Esophagus squamous epithelium (tissue), 5 donors: ENCODE measurements around the gene CTR9. TPM values are rescaled to one million over a fixed set of nuclear protein-coding genes. Genes with fewer than 3 reads are reported as not detected.

Source experiments
- DNase-seq: peaks from one replicate; lab custom pipeline; 2025; lab: John Stamatoyannopoulos, UW
- H3K27ac ChIP-seq, 4 donors: fragments of 200-600 bp; sonication (generic); one replicate each; pipeline ENCODE4 v1.5.1; 2016 to 2019; ENCODE audit warnings: mild to moderate bottlenecking in 1 of 4
- H3K27me3 ChIP-seq, 4 donors: fragments of 200-600 bp; sonication (generic); 1 replicate in 3 of 4; 2 replicates in 1 of 4; pipeline versions ENCODE4 v1.5.1 to v1.6.0; 2017 to 2021; ENCODE audit warnings: antibody characterized with exemption in 1 of 4
- H3K36me3 ChIP-seq, 3 donors: fragments of 200-600 bp; sonication (generic); one replicate each; pipeline ENCODE4 v1.5.1; 2016 to 2019
- H3K4me1 ChIP-seq, 3 donors: fragments of 200-600 bp; sonication (generic); one replicate each; pipeline ENCODE4 v1.5.1; 2017 to 2019
- H3K4me3 ChIP-seq, 4 donors: fragments of 200-600 bp; sonication (generic); 1 replicate in 3 of 4; 2 replicates in 1 of 4; pipeline ENCODE4 v1.5.1; 2016 to 2019; ENCODE audit warnings: mild to moderate bottlenecking in 2 of 4, moderate library complexity in 1 of 4
- H3K9me3 ChIP-seq, 3 donors: fragments of 200-600 bp; sonication (generic); one replicate each; pipeline ENCODE4 v1.5.1; 2016 to 2019
- CTCF ChIP-seq, 6 experiments: fragments of 450-650 bp in 4 of 6; fragments of 200-600 bp in 2 of 6; sonication (generic) in 2 of 6; IDR thresholded peaks; one replicate each; pipeline ENCODE4 v1.5.1; 2016 to 2019; ENCODE audit warnings: antibody characterized with exemption in 6 of 6, mild to moderate bottlenecking in 4 of 6, moderate library complexity in 4 of 6
- POLR2A ChIP-seq, 4 donors: fragments of 450-650 bp; IDR thresholded peaks; one replicate each; pipeline ENCODE4 v1.6.1; 2017; ENCODE audit warnings: antibody characterized with exemption in 4 of 4, mild to moderate bottlenecking in 4 of 4, moderate library complexity in 3 of 4
- WGBS, 2 donors: methylation state at CpG; one replicate each; pipeline ENCODE4 v1.1.5; 2018; 5-methylcytosine and 5-hydroxymethylcytosine counted together
- intact Hi-C: fragments of 100-400 bp; cut with DNase I; formaldehyde crosslinking; loops from one replicate; pipeline ENCODE4 v1.15.0; 2022
- total RNA-seq, 4 donors: library from RNA; depleted of rRNA; stranded (reverse); fragments of >200 nt; gene quantifications; one replicate each; pipeline ENCODE4 v1.1.0, GENCODE V29; 2016
- donor health status: DM: yes; HTN: yes; CAD: no.

Gene CTR9
- total RNA-seq, 4 donors from 2014 or later: 21.4 to 34.4 (median 27.0) TPM

DNA sequence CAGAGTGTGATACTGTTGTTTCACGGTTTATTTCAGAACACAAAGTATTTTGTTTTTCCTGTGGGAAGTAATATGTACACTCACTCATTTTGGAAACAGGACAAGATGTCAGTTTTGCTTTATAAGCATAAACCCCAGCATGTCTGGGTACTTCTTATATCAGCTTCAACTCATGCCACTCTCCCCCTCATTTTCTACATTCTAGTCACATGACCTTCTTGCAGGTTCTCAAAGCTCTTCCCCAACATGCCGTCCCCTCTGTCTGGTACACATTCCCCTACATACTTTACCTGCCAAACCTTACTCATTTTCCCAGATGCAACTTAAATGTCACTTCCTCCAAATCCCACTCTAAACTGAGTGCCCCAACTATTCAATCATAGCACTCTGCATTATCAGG, 1.6 kb upstream of the CTR9 start:
- WGBS, 2 donors: 62 to 66% methylated on average over 2 of the region's 2 CpGs
- TF ChIP-seq POLR2A (IDR thresholded peaks at IDR 0.05) (no peak), CTCF (IDR thresholded peaks at IDR 0.05) (no peak)

GRCh38 chr11:10751581-10751940, 515 bp downstream of the CTR9 start:
- Histone ChIP-seq H3K4me1 (peaks cover 0 to 22% (median 8%) of the 10 kb centered on the region in 3 donors), H3K9me3 (no peaks in the 10 kb centered on the region), H3K4me3 (peak overlapping the region; percentile 54 to 81 (median 69)), H3K36me3 (peaks cover 0 to 11% (median 0%) of the 10 kb centered on the region in 3 donors), H3K27me3 (no peaks in the 10 kb centered on the region), H3K27ac (peak overlapping the region; percentile 93 to 96 (median 94))
- WGBS, 2 donors: 1% methylated on average over 12 to 14 of the region's 14 CpGs
- intact Hi-C loops: no loop called here
- no peak for DNase-seq
- TF ChIP-seq CTCF (IDR thresholded peaks at IDR 0.05) (no peak), POLR2A (IDR thresholded peaks at IDR 0.05) (no peak)

More for the DNA sequence above, 1.6 kb upstream of the CTR9 start:
- no peaks in the 10 kb centered on the region for H3K9me3 ChIP-seq
- peaks cover 0 to 22% (median 8%) of the 10 kb centered on the region in 3 donors for H3K4me1 ChIP-seq
- H3K4me3 ChIP-seq: no peak overlapping the region
- H3K36me3 ChIP-seq: peaks cover 0 to 3% (median 0%) of the 10 kb centered on the region in 3 donors
- H3K27ac ChIP-seq: no peak overlapping the region
- DNase-seq: no peak
- H3K27me3 ChIP-seq: no peaks in the 10 kb centered on the region
- intact Hi-C loops: no loop called here

DNA sequence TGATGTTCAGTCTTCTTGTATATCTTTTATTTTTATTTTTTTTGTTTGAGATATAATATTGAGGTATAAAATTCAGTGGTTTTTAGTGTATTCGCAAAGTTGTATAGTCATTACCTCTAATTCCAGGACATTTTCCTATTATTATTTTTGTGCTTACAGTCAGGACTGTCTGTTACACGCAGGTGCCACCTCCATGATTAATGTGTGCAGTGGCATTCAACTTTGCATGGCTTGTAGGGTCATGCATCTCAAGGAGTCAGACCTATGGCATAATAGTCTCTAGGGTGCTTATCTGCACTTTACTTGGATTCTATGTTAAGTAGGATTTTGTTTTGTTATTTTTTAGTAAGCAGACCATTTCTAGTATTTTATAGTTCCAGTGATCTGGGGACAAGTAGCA, 1.0 kb downstream of the CTR9 start:
- intact Hi-C loops: no loop called here
- TF ChIP-seq POLR2A (IDR thresholded peaks at IDR 0.05) (no peak), CTCF (IDR thresholded peaks at IDR 0.05) (no peak)
- Histone ChIP-seq H3K4me3 (peak overlapping the region; percentile 54 to 81 (median 69)), H3K36me3 (peaks cover 0 to 11% (median 2%) of the 10 kb centered on the region in 3 donors), H3K27ac (peak overlapping the region in 3 of 4 donors; percentile 93 to 96 (median 94)), H3K9me3 (no peaks in the 10 kb centered on the region), H3K4me1 (peaks cover 0 to 22% (median 8%) of the 10 kb centered on the region in 3 donors), H3K27me3 (no peaks in the 10 kb centered on the region)
- WGBS, 2 donors: 12 to 18% methylated on average over 2 of the region's 2 CpGs
- no peak for DNase-seq

- H3K36me3 ChIP-seq: peaks cover 0 to 11% (median 6%) of the 10 kb centered on the region in 3 donors
- no peak for DNase-seq
- 71 to 74% methylated on average over 7 of the region's 7 CpGs for WGBS, 2 donors
- no peaks in the 10 kb centered on the region for H3K27me3 ChIP-seq
- H3K4me1 ChIP-seq: peaks cover 0 to 22% (median 8%) of the 10 kb centered on the region in 3 donors
- intact Hi-C loops: no loop called here
- no peaks in the 10 kb centered on the region for H3K9me3 ChIP-seq
- no peak for TF ChIP-seq POLR2A (IDR thresholded peaks at IDR 0.05)
- TF ChIP-seq CTCF (IDR thresholded peaks at IDR 0.05): no peak
- H3K4me3 ChIP-seq: peak overlapping the region in 3 of 4 donors; percentile 69 to 81 (median 69)
- H3K27ac ChIP-seq: peak overlapping the region in 1 of 4 donors; percentile 96
Measured at GRCh38 chr11:10752486-10752885, 1.4 kb downstream of the CTR9 start.

- no peak overlapping the region for H3K4me3 ChIP-seq
- DNase-seq: no peak
- peaks cover 0 to 27% (median 6%) of the 10 kb centered on the region in 3 donors for H3K36me3 ChIP-seq
- H3K27me3 ChIP-seq: no peaks in the 10 kb centered on the region
- TF ChIP-seq CTCF (IDR thresholded peaks at IDR 0.05) (peak in 1 of 6 experiments; percentile 17), POLR2A (IDR thresholded peaks at IDR 0.05) (no peak)
- WGBS, 2 donors: 89 to 92% methylated on average over 1 of the region's 1 CpG
- H3K27ac ChIP-seq: no peak overlapping the region
- H3K9me3 ChIP-seq: no peaks in the 10 kb centered on the region
- intact Hi-C loops: no loop called here
- peaks cover 0 to 2% (median 0%) of the 10 kb centered on the region in 3 donors for H3K4me1 ChIP-seq
Measured at GRCh38 chr11:10758957-10759356, 7.9 kb downstream of the CTR9 start.
